Prostate gland (tissue), 2 donors: ENCODE data around the gene SND1.

Source experiments
- CTCF ChIP-seq, 4 experiments: fragments of 200-600 bp in 2 of 4; fragments of 450-650 bp in 2 of 4; sonication (generic) in 2 of 4; IDR thresholded peaks; 1 replicate in 3 of 4; 2 replicates in 1 of 4; pipeline ENCODE4 v1.5.1; 2016 to 2019; ENCODE audit warnings: antibody characterized with exemption in 4 of 4, mild to moderate bottlenecking in 2 of 4, moderate library complexity in 2 of 4
- POLR2A ChIP-seq: fragments of 450-650 bp; IDR thresholded peaks from one replicate; pipeline ENCODE4 v1.6.1; 2016; ENCODE audit warnings: antibody characterized with exemption, mild to moderate bottlenecking
- POLR2AphosphoS5 ChIP-seq: sonication (generic); formaldehyde crosslinking; IDR thresholded peaks from one replicate; pipeline ENCODE4 v1.6.1; 2017; ENCODE audit warnings: antibody characterized with exemption

GRCh38 chr7:128122576-128123290 lies 470.7 kb downstream of the SND1 start:
- no peak for TF ChIP-seq POLR2AphosphoS5
- no peak for TF ChIP-seq CTCF (IDR thresholded peaks at IDR 0.05)
- TF ChIP-seq POLR2A = no peak
